Ishikawa (cell line): ENCODE measurements around the gene DOK3.

Experiments
- CEBPB ChIP-seq: IDR thresholded peaks from 2 replicates; pipeline ENCODE4 v1.6.1; 2012
- CREB1 ChIP-seq: IDR thresholded peaks from 2 replicates; pipeline ENCODE4 v1.6.1; 2012; ENCODE audit warnings: low read depth
- EGR1 ChIP-seq: IDR thresholded peaks from 2 replicates; pipeline ENCODE4 v1.6.1; 2012
- EP300 ChIP-seq: IDR thresholded peaks from 2 replicates; pipeline ENCODE4 v1.6.1; 2012; ENCODE audit warnings: borderline replicate concordance
- FOXM1 ChIP-seq: IDR thresholded peaks from 2 replicates; pipeline ENCODE4 v1.6.1; 2012; ENCODE audit warnings: low read depth, borderline replicate concordance
- MAX ChIP-seq: IDR thresholded peaks from 2 replicates; pipeline ENCODE4 v1.6.1; 2012
- NFIC ChIP-seq: IDR thresholded peaks from 2 replicates; pipeline ENCODE4 v1.6.1; 2012
- RAD21 ChIP-seq: IDR thresholded peaks from 2 replicates; pipeline ENCODE4 v1.6.1; 2012; ENCODE audit warnings: low read depth
- REST ChIP-seq: IDR thresholded peaks from 2 replicates; pipeline ENCODE4 v1.6.1; 2012; ENCODE audit warnings: low read depth, mild to moderate bottlenecking
- TAF1 ChIP-seq: IDR thresholded peaks from 2 replicates; pipeline ENCODE4 v1.6.1; 2012; ENCODE audit warnings: low read depth, mild to moderate bottlenecking
- TCF12 ChIP-seq: IDR thresholded peaks from 2 replicates; pipeline ENCODE4 v1.6.1; 2012; ENCODE audit warnings: low read depth
- TEAD4 ChIP-seq: IDR thresholded peaks from 2 replicates; pipeline ENCODE4 v1.6.1; 2012
- USF1 ChIP-seq: IDR thresholded peaks from 2 replicates; pipeline ENCODE4 v1.6.1; 2012
- YY1 ChIP-seq: IDR thresholded peaks from 2 replicates; pipeline ENCODE4 v1.6.1; 2012; ENCODE audit warnings: low read depth
- ZBTB7A ChIP-seq: IDR thresholded peaks from 2 replicates; pipeline ENCODE4 v1.6.1; 2012; ENCODE audit warnings: low read depth

Gene DOK3

GRCh38 chr5:177526791-177527190 is 17.2 kb upstream of the DOK3 start:
- TF ChIP-seq TAF1 (no peak), ZBTB7A (no peak), EP300 (no peak), CEBPB (no peak), USF1 (no peak), TCF12 (no peak), CREB1 (no peak), EGR1 (no peak), NFIC (no peak), MAX (no peak), RAD21 (no peak), TEAD4 (no peak), REST (no peak), FOXM1 (no peak)

- TF ChIP-seq TAF1 (no peak), NFIC (no peak), RAD21 (no peak), TCF12 (no peak), REST (no peak), TEAD4 (no peak), ZBTB7A (no peak), CREB1 (no peak), MAX (no peak), YY1 (no peak), EGR1 (no peak), CEBPB (no peak), USF1 (no peak)
Observed at GRCh38 chr5:177526191-177526590, 16.6 kb upstream of the DOK3 start.

- TF ChIP-seq TCF12 (no peak), ZBTB7A (no peak), EGR1 (no peak), TEAD4 (no peak), NFIC (no peak), EP300 (no peak), REST (no peak), TAF1 (no peak), RAD21 (no peak), USF1 (no peak), MAX (no peak), CEBPB (no peak)
Observed at GRCh38 chr5:177524941-177525655, 15.5 kb upstream of the DOK3 start.

GRCh38 chr5:177524539-177524900 is 14.9 kb upstream of the DOK3 start:
- no peak for TF ChIP-seq FOXM1
- TF ChIP-seq CREB1: no peak
- TF ChIP-seq YY1: no peak
- TF ChIP-seq MAX: no peak
- TF ChIP-seq EP300: no peak
- no peak for TF ChIP-seq ZBTB7A
- no peak for TF ChIP-seq EGR1
- TF ChIP-seq TCF12: no peak
- TF ChIP-seq NFIC: no peak
- TF ChIP-seq USF1: no peak
- no peak for TF ChIP-seq REST
- TF ChIP-seq TEAD4: no peak
- no peak for TF ChIP-seq RAD21
- no peak for TF ChIP-seq CEBPB
- TF ChIP-seq TAF1: no peak
